Endodermal cell (in vitro differentiated cells): ENCODE data around the gene PNPLA6. TPM values are rescaled to one million over a fixed set of nuclear protein-coding genes. Genes with fewer than 3 reads are reported as not detected.

Source experiments
- DNase-seq: peaks from one replicate; pipeline ENCODE4 v3.0.0-alpha.2; 2017
- H3K27ac ChIP-seq: 2 replicates; pipeline ENCODE4 v1.5.1; 2013; ENCODE audit warnings: mild to moderate bottlenecking, low read depth, low read length, moderate library complexity
- H3K27me3 ChIP-seq: 2 replicates; pipeline ENCODE4 v1.6.1; 2013; ENCODE audit warnings: mild to moderate bottlenecking, low read length, moderate library complexity; ENCODE audit not compliant: insufficient read depth, control insufficient read depth, poor library complexity, severe bottlenecking
- H3K36me3 ChIP-seq: 2 replicates; pipeline ENCODE4 v1.7.0; 2013; ENCODE audit warnings: mild to moderate bottlenecking, low read length, moderate library complexity; ENCODE audit not compliant: control insufficient read depth, insufficient read depth
- H3K4me1 ChIP-seq: one replicate; pipeline ENCODE4 v1.7.0; 2013; ENCODE audit warnings: low read length; ENCODE audit not compliant: control insufficient read depth, insufficient read depth
- H3K4me3 ChIP-seq: 2 replicates; pipeline ENCODE4 v1.5.1; 2013; ENCODE audit warnings: mild to moderate bottlenecking, low read length, moderate library complexity
- H3K9ac ChIP-seq: 2 replicates; pipeline ENCODE4 v1.6.1; 2013; ENCODE audit warnings: mild to moderate bottlenecking, low read length, moderate library complexity; ENCODE audit not compliant: poor library complexity, severe bottlenecking; ENCODE audit errors: extremely low read depth
- H3K9me3 ChIP-seq: 2 replicates; pipeline ENCODE4 v1.6.1; 2013; ENCODE audit warnings: mild to moderate bottlenecking, low read length, moderate library complexity; ENCODE audit not compliant: control insufficient read depth
- H3K27ac Mint-ChIP-seq: 2 replicates; pipeline ENCODE4 v1.8.0; 2020; ENCODE audit warnings: mixed read lengths
- H3K27me3 Mint-ChIP-seq: 2 replicates; pipeline ENCODE4 v1.8.0; 2021; ENCODE audit warnings: mild to moderate bottlenecking, mixed read lengths; ENCODE audit not compliant: insufficient read depth
- H3K36me3 Mint-ChIP-seq: 2 replicates; pipeline ENCODE4 v1.8.0; 2020; ENCODE audit warnings: low read depth, mixed read lengths
- H3K4me1 Mint-ChIP-seq: 2 replicates; pipeline ENCODE4 v1.8.0; 2020; ENCODE audit warnings: mixed read lengths
- H3K4me3 Mint-ChIP-seq: 2 replicates; pipeline ENCODE4 v1.8.0; 2020; ENCODE audit warnings: mild to moderate bottlenecking, moderate library complexity, mixed read lengths
- H3K9me3 Mint-ChIP-seq: 2 replicates; pipeline ENCODE4 v1.8.0; 2020; ENCODE audit warnings: mild to moderate bottlenecking, mixed read lengths
- WGBS, 2 experiments: methylation state at CpG; one replicate each; pipeline versions ENCODE4 v1.1.5 to v1.1.7; 2013; ENCODE audit warnings: missing lambda C conversion rate in 2 of 2, mixed read lengths in 1 of 2; ENCODE audit not compliant: insufficient coverage in 1 of 2, insufficient read length in 1 of 2; 5-methylcytosine and 5-hydroxymethylcytosine counted together
- total RNA-seq, 2 donors: library from RNA; stranded (reverse); fragmentation: NEBNext Ultra II Directional in 1 of 2; extraction: Animal tissue kit (Norgen Biotek cat#: 25700) in 1 of 2; gene quantifications; 2 replicates in 1 of 2; 3 replicates in 1 of 2; pipeline ENCODE4 v1.2.1, GENCODE V29; 2021
- TF ChIP-seq, protein P1 (sequence below): fragments of 200-600 bp; sonication (generic); conservative IDR thresholded peaks from 2 replicates; pipeline ENCODE4 v1.5.0; 2021; ENCODE audit warnings: antibody characterized with exemption, mild to moderate bottlenecking

The PNPLA6 gene
- total RNA-seq, 2 donors from 2014 or later: 86.1 to 124 TPM

DNA sequence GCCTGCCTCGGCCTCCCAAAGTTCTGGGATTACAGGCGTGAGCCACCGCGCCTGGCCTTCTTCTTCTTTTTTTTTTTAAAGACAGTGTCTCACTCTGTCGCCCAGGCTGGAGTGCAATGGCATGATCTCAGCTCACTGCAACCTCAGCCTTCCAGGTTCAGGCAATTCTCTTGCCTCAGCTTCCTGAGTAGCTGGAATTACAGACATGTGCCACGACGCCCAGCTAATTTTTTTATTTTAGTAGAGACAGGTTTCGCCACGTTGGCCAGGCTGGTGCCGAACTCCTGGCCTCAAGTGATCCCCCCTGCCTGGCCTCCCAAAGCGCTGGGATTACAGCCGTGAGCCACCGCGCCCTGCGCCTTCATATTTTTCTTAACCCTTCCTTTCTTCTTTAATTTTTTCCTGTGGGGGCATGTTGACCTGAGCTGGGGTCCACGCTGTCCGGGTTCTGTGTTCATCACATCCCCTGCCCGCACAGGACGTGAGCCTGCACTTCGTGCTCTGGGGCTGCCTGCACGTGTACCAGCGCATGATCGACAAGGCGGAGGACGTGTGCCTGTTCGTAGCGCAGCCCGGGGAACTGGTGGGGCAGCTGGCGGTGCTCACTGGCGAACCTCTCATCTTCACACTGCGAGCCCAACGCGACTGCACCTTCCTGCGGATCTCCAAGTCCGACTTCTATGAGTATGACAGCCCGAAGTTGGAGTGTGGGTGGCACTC lies 14.1 kb downstream of the PNPLA6 start:
- WGBS, 2 experiments: 94 to 96% methylated on average over 21 to 36 of the region's 36 CpGs
- Histone ChIP-seq H3K9me3 (no peaks in the 10 kb centered on the region), H3K27ac (no peak overlapping the region), H3K27me3 (no peaks in the 10 kb centered on the region), H3K9ac (no peak overlapping the region), H3K4me3 (no peak overlapping the region), H3K4me1 (no peaks in the 10 kb centered on the region), H3K36me3 (peaks cover 19% of the 10 kb centered on the region)
- Mint-ChIP-seq H3K9me3 (no peaks in the 10 kb centered on the region), H3K27ac (no peak overlapping the region), H3K36me3 (peaks cover 34% of the 10 kb centered on the region), H3K27me3 (no peaks in the 10 kb centered on the region), H3K4me1 (peaks cover 2% of the 10 kb centered on the region), H3K4me3 (no peak overlapping the region)
- DNase-seq: no peak
- TF ChIP-seq, protein P1, sequence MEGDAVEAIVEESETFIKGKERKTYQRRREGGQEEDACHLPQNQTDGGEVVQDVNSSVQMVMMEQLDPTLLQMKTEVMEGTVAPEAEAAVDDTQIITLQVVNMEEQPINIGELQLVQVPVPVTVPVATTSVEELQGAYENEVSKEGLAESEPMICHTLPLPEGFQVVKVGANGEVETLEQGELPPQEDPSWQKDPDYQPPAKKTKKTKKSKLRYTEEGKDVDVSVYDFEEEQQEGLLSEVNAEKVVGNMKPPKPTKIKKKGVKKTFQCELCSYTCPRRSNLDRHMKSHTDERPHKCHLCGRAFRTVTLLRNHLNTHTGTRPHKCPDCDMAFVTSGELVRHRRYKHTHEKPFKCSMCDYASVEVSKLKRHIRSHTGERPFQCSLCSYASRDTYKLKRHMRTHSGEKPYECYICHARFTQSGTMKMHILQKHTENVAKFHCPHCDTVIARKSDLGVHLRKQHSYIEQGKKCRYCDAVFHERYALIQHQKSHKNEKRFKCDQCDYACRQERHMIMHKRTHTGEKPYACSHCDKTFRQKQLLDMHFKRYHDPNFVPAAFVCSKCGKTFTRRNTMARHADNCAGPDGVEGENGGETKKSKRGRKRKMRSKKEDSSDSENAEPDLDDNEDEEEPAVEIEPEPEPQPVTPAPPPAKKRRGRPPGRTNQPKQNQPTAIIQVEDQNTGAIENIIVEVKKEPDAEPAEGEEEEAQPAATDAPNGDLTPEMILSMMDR: no peak

DNA sequence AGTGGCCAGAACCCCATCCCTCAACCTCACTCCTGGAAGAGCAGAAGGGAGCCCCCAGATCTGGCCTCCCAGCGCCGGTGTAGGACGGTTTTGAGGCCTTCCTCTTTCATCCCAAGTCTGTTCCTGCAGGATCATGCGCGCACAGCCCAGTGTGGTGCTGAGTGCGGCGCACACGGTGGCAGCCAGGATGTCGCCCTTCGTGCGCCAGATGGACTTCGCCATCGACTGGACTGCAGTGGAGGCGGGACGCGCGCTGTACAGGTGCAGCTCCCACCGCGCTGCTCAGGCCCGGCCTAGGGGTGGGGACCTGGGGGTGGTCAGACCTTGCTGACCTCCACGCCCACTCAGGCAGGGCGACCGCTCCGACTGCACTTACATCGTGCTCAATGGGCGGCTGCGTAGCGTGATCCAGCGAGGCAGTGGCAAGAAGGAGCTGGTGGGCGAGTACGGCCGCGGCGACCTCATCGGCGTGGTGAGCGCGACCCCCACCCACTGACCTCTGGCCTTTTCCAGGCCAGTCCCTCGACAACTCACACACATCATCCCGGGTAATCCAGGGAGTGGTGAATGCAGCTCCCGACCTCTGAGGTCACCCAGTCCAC lies 14.8 kb downstream of the PNPLA6 start:
- Mint-ChIP-seq H3K4me3 (peak overlapping the region; percentile 53), H3K9me3 (no peaks in the 10 kb centered on the region), H3K27ac (peak overlapping the region; percentile 66), H3K27me3 (no peaks in the 10 kb centered on the region), H3K36me3 (peaks cover 35% of the 10 kb centered on the region), H3K4me1 (peaks cover 2% of the 10 kb centered on the region)
- no peak overlapping the region for H3K9ac ChIP-seq
- no peak for DNase-seq
- H3K9me3 ChIP-seq: no peaks in the 10 kb centered on the region
- H3K4me3 ChIP-seq: no peak overlapping the region
- TF ChIP-seq, protein P1: no peak
- no peaks in the 10 kb centered on the region for H3K4me1 ChIP-seq
- no peaks in the 10 kb centered on the region for H3K27me3 ChIP-seq
- no peak overlapping the region for H3K27ac ChIP-seq
- WGBS, 2 experiments: 97% methylated on average over 38 to 41 of the region's 41 CpGs
- H3K36me3 ChIP-seq: peaks cover 24% of the 10 kb centered on the region

DNA sequence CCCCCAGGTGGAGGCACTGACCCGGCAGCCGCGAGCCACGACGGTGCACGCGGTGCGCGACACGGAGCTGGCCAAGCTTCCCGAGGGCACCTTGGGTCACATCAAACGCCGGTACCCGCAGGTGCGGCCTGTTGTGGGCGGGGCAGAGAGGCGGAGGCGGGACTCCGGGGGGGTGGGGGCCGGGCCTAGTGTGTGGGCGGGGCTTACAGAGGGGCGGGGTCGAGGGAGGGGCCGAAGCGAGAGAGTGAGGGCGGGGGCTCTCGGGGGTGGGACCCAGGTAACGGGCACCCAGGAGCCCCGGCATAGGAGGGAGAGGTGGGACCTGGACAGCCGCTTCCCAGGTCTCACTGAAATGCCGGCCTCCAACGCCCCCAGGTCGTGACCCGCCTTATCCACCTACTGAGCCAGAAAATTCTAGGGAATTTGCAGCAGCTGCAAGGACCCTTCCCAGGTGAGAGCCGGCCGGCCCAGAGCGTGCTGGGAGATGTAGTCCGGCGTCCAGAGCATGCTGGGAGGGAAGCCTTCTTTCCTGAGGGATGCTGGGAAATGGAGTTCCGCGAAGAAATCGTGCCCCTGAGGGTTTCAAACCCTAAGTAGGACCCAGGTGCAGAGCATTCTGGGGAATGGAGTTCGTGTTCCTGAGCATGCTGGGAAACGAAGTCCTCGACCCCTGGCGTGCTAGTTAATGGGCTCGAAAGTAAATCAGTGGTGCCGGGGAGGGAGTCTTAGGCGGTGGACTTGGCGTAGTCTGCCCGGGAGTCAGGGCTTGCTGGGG lies 15.7 kb downstream of the PNPLA6 start:
- Mint-ChIP-seq H3K27me3 (no peaks in the 10 kb centered on the region), H3K4me3 (peak overlapping the region; percentile 53), H3K36me3 (peaks cover 35% of the 10 kb centered on the region), H3K9me3 (no peaks in the 10 kb centered on the region), H3K4me1 (peaks cover 2% of the 10 kb centered on the region), H3K27ac (peak overlapping the region; percentile 75)
- Histone ChIP-seq H3K4me3 (no peak overlapping the region), H3K9me3 (no peaks in the 10 kb centered on the region), H3K36me3 (peaks cover 25% of the 10 kb centered on the region), H3K9ac (no peak overlapping the region), H3K27me3 (no peaks in the 10 kb centered on the region), H3K27ac (no peak overlapping the region), H3K4me1 (no peaks in the 10 kb centered on the region)
- DNase-seq: peak; percentile 98
- 33 to 71% methylated on average over 31 to 51 of the region's 51 CpGs for WGBS, 2 experiments
- TF ChIP-seq, protein P1: no peak
